NCI-H128 (cell line): ENCODE data around the gene DSEL.

Source experiments
- DNase-seq: peaks from one replicate; lab custom pipeline; 2025; ENCODE audit not compliant: unreplicated experiment; lab: John Stamatoyannopoulos, UW

The DSEL gene

DNA sequence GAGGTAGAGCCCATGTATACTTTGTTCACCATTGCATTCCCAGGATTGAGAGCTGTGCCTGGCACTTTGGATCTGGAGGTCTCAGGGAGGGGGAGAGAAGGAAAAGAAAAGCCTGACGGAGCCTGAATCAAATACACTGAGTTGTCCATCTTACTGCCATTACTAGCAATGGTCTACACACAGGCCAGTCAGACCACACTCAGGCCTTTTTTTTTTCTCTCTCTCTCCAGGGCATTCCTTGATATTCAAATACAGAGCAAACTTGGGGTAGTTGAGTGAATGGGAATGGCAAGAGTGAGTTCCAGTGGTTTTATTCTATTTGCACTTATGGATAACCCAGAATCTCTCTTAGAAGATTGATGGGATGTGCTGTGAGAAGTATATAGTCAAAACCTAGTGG is 11.8 kb downstream of the DSEL start:
- DNase-seq = no peak

DNA sequence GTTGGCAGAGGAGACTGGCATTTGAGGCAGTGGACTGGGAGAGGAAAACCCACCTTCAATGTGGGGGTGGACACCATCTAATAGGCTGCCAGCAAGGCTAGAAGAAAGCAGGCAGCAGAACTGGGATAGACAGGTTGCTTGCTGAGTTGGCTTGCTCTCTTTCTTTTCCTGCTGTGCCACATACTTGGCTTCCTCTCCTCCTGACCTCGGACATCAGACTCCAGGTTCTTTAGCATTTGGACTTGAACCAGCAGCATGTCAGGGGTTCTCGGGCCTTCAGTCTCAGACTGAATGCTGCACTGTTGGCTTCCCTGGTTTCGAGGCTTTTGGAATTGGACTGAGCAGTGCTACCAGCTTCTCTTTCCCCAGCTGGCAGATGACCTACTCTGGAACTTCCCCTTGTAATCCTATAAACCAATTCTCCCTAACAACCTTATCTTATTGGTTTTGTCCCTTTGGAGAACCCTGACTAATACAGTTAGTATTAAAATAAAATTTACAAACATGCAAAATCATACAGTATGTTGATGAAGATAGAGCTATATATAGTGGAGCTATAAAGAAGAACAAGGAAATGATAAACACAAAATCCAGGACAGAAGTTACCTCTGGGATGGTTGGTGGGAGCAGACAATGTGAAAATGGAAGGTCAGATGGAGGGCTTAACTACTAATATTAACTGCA is 15.9 kb downstream of the DSEL start:
- no peak for DNase-seq

DNA sequence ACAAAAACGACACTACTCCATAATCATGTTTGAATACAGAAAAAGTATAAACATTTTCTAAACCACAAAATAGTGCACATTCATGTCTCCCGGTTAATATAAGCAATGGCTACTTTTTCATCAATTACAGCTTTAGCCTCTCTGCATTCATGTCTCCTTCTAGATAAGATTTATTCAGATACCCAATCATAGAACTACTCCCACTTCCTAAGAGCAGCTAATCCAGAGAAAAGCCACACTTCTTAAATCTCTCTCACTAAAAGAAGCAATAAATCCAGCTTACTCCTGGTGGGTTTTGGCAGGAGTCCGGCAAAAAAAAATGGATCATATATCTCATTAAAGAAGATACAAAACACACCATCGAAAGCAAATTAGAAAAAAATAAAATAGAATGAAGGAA is 20.1 kb downstream of the DSEL start:
- no peak for DNase-seq

DNA sequence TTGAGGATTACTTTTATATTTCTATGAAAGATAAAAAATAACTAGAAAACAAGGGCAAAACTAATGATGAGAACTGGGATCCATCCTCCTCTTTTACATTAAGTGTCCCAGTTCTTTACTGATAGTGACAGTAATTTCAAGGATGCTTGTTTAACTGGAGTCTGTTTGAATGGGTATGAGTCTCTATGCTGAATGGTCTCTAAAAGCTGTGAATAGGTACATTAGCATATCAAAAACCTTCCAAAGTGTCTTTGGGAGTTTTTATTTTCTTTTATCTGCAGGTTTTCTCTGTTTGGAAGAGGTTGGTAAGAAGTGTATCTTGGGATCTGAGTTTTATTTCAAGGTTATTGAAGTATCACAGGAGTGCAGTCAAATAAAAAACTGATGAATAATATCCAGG is 30.0 kb downstream of the DSEL start:
- DNase-seq = no peak

DNA sequence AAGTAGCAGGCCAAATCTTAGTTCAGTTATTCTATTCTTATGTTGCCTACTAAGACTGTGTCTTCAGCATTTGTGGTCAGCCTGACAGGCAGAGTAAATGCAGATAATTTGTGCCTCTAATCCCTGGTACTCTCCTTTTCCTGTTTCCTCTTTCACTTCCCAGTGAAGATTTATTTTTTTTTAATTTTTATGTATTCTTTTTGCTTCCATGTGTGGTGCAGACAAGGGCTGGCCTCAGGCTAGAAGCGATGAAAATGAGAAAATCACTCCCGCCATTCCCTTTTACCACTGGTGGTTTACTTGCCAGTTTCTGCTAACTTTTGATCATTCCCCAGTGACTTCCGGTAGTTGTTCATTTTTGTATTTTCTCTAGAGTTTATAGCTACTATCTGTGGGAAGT is 30.9 kb downstream of the DSEL start:
- DNase-seq = no peak

DNA sequence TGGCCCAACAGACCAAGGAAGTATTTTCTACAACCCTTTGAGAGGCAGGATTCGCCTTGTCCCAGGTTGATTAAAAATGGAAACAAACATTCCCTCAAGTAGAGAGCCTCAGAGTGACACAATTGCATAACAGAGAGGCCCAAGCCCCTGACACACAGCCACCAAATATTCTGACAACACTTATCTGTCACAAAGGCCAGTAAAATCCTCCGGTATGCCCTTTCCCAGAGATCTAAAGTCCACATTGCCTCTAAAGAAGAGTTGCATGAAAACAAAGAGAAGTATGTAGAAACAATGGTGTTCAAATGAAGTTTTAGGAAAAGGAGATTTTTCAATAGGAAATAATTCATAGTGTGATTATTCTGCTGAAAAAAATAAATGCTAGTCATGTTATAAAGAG is 32.1 kb downstream of the DSEL start:
- DNase-seq = no peak

DNA sequence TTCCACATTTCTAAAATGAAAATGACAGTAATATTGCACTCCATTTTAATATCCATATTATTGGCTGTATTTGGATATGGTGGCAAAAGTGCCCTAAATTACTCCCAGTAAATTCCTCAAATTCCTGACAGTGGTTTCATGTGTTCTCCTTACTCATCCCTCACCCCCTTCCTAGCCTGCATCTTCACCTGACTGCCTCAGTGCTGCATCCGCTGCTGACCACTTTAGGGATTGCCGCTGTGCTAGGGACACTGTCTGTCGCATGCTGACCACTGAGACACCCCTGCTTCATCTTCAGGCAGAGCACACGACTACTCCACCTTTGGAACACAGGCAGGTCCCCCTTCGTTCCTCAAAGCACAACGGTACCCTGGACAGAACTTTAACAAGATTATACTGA is 32.6 kb downstream of the DSEL start:
- DNase-seq = no peak

DNA sequence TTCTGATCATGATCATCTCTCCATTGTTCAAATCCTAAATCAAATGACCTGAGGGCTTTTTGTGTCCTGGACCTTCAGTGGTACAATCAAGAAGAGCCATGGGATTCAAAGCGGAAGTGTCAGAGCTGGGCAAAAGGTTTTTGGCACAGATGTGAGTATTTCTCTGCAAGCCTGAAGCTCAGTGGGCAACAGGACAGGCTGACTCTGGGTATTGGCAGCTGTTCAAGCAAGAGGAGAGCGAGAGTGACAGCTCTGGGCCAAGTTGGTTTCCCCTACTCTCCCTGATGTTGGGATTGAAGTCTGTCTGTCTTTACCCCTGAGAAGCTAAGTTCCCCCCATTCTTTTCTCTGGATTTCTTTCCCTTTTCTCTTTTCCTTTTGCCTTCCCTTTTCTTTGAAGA is 33.3 kb downstream of the DSEL start:
- no peak for DNase-seq

DNA sequence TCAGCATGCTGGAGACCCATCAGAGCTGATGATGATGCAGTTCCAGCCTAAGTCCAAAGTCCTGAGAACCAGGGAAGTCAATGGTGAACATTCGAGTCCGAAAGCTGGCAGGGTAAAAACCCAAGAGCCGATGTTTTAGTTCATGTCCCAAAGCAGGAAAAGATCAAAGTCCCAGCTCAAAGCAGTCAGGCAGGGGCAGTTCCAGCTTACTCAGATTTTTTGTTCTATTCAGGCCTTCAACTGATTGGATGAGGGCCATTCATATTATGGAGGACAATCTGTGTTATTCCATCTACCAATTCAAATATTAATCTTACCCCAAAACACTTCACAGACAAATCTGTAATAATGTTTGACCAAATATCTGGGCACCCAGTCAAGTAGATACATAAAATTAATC is 38.3 kb downstream of the DSEL start:
- DNase-seq = no peak

DNA sequence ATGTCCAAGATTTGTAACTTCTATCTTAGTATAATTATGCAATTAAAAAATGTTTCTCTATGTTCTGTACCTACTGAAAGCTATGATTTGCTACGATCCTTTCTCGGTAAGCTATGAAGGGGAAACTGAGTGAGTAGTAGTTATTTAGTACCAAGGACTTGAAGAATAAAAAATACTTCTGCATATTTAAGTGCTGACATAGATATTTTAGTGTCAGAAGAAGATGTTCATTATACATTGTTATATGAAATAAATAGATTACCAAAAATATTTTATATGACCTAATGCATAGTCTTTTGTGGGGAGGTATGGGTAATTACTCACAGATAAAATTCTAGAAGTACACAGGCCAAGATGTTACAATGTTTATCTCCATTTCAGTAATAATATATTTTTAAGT is 39.0 kb downstream of the DSEL start:
- DNase-seq = no peak

DNA sequence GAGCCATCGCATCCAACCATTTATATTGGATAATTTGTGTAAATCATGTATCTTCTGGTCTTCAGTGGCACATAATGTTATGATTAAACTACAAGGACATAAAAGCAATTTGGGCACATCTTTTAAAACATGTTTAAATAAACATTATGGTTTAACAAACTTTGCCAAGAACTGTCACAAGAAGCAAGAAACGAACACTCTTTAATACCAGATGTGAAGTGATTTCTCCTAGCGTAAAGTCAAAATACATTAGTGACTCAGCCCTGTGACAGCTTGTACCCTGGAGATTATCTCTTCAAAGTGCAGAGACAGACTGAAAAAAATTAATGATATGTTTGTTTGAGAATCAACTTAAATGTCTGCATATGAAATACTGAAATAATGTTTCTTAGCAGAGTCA is 39.9 kb downstream of the DSEL start:
- no peak for DNase-seq

DNA sequence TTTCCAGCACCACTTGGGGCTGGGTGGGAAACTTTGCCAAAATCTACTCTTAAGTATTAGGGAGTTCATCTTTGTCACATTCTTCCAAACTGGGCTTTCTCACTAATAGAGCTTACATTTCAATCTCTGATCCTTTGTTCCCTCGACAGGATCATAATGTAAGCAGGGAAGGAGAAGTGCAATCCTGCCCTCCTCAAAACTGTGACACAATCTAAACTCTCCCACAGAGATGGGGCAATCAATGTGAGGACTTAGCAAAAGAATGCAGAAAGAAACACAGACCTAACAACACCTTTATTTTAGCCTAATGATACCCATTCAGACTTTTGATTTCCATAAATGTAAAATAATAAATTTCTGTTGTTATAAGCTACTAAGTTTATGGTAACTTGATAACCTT is 40.8 kb downstream of the DSEL start:
- no peak for DNase-seq

DNA sequence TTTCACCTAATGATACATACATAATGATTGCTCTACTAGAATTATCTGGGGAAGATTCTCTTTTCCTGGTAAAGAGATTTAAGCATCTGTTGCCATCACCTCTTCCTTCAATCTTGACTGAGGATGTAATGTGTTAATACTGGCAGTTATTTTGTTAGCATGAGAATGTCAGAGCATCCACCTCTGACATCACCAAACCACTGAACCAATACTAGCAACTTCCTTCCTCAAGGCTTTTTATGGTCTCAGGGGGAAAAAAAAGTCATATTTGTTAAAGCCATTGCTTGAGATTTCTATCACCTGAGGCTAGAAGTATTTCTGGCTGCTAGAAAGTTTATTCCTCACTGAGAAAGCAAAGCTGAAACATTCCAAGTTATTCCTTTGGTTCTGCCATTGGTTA is 48.5 kb downstream of the DSEL start:
- no peak for DNase-seq

DNA sequence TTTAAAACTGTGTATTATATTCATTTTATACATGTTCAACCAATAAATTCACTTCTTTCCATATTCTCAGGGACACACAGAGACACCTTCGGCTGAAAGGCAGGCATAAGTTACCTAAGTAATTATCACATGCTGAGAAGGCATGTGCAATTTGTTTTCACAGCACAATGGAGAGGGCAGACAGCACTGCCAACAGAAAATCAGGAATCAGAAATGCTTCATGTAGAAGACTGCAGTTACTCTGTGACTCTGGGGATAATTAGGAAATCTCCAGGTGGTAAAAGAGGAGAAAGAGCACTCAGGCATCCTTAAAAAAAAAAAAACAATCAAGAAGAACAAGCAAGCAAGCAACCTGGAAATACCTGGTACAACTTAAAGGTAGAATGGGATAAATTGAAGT is 49.3 kb downstream of the DSEL start:
- DNase-seq = no peak

DNA sequence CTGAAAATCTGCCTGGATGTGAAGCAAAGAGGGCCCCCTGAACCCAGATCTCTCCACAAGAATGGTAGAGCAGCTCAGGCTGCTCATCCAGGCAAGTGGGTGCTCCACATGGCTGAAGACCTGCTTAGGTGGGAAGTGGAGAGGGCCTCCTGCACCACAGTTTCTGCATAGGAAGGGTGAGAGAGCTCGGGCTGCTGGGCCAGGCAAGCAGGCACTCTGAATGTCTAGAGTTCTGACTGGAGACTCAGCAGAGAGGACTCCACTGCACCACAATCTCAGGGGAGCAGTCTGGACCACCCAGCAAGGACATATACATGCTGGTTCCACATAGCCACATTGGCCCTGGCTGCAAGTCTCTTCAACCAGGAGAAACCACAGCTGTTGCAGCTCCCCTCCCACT is 52.0 kb downstream of the DSEL start:
- DNase-seq = no peak

DNA sequence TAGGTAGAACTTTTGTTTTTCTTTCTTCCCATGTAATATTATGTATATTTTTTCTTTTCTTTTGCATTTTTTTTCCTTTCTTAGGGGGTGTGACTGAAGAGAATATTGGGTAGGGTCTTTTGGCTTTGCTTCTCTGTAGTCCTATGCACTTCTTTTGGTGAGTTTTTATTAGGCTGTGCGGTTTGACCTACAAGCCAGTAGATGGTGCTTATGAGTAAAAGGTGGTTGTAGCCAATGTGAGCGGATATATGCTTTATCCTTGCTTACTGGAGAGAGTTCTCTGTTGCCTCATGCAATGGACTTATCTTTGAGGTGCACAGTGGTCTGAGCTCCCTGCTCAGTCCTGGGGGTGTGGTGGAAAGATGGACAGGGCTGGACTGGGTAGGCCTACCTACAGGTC is 52.7 kb downstream of the DSEL start:
- no peak for DNase-seq

DNA sequence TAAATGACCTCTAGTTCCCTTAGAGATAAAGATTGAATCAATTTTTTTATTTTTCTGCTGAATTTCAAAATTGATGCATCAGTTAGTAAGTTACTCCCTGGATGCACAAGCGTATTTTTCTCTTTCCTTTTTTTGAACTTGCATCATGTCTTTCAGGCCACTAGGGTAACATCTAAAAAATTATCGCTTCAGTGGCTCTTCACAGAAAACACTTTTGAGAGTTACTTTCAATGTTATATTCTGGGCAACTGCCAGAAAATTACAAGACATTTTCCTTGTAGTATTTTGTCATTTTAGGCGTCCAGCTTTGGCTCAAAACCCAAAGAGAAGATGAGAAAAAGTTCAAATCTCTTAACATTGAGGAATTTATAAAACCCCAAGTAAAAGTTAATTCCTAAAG is 59.8 kb downstream of the DSEL start:
- no peak for DNase-seq
